ENCODE measurements around the gene MACROD2. TPM values are rescaled to one million over a fixed set of nuclear protein-coding genes. Genes with fewer than 3 reads are reported as not detected.

The MACROD2 gene
- total and polyA plus RNA-seq, 4 donors: 0.66 to 10.5 (median 3.3) TPM

DNA sequence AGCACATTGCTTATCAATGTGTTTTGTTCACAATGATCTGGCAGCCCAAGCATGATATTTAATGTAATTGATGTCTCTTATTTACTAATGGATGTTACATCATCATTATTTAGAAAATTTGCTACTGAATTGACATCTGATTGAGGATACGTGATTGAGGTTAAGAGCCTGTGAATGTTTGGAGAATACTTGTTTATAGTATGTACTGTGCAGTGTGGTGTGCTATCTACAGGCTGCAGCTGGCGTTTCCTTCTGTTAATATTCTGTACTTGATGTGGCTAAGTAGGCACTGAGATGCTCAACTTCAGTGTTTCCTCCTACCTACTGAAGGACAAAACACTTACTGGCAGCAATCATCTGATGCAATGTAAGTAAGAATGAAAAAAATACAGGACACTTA is 1051.7 kb downstream of the MACROD2 start:
- 64% methylated on average over 2 of the region's 2 CpGs for WGBS
- Histone ChIP-seq H3K4me1 (ENCODE audit: control insufficient read depth in 4 of 4, insufficient read depth in 4 of 4, low read length in 3 of 4) (no peaks in the 10 kb centered on the region), H3K9me3 (ENCODE audit: control insufficient read depth in 4 of 4, low read length in 3 of 4) (no peaks in the 10 kb centered on the region), H3K36me3 (ENCODE audit: control insufficient read depth in 4 of 4, insufficient read depth in 3 of 4, low read depth in 1 of 4, low read length in 3 of 4) (no peaks in the 10 kb centered on the region), H3K27me3 (ENCODE audit: control insufficient read depth in 4 of 4, insufficient read depth in 4 of 4, low read length in 3 of 4) (no peaks in the 10 kb centered on the region), H3K9ac (ENCODE audit: low read depth in 1 of 2, low read length in 2 of 2) (no peak overlapping the region), H3K27ac (ENCODE audit: low read depth in 1 of 2, low read length in 2 of 2) (no peak overlapping the region), H3K4me3 (ENCODE audit: low read depth in 1 of 3, low read length in 3 of 3) (no peak overlapping the region)
- DNase-seq (ENCODE audit: low spot score): no peak
- TF ChIP-seq TAF1 (conservative IDR thresholded peaks at IDR 0.05) (no peak), NR2F2 (IDR thresholded peaks at IDR 0.05) (no peak), HNF4G (IDR thresholded peaks at IDR 0.05) (no peak), GABPA (IDR thresholded peaks at IDR 0.05 in 1 of 2, conservative IDR thresholded peaks at IDR 0.05 in 1 of 2) (no peak), RAD21 (IDR thresholded peaks at IDR 0.05) (no peak), FOXA1 (IDR thresholded peaks at IDR 0.05) (no peak), FOXA2 (IDR thresholded peaks at IDR 0.05) (no peak), YY1 (IDR thresholded peaks at IDR 0.05) (no peak), EGR1 (IDR thresholded peaks at IDR 0.05; ENCODE audit: low read depth in 2 of 2) (no peak)
- TF ChIP-seq, protein P1, sequence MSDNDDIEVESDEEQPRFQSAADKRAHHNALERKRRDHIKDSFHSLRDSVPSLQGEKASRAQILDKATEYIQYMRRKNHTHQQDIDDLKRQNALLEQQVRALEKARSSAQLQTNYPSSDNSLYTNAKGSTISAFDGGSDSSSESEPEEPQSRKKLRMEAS (IDR thresholded peaks at IDR 0.05): no peak
- TF ChIP-seq, protein P2, sequence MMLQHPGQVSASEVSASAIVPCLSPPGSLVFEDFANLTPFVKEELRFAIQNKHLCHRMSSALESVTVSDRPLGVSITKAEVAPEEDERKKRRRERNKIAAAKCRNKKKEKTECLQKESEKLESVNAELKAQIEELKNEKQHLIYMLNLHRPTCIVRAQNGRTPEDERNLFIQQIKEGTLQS (IDR thresholded peaks at IDR 0.05): no peak
- TF ChIP-seq, protein P3, sequence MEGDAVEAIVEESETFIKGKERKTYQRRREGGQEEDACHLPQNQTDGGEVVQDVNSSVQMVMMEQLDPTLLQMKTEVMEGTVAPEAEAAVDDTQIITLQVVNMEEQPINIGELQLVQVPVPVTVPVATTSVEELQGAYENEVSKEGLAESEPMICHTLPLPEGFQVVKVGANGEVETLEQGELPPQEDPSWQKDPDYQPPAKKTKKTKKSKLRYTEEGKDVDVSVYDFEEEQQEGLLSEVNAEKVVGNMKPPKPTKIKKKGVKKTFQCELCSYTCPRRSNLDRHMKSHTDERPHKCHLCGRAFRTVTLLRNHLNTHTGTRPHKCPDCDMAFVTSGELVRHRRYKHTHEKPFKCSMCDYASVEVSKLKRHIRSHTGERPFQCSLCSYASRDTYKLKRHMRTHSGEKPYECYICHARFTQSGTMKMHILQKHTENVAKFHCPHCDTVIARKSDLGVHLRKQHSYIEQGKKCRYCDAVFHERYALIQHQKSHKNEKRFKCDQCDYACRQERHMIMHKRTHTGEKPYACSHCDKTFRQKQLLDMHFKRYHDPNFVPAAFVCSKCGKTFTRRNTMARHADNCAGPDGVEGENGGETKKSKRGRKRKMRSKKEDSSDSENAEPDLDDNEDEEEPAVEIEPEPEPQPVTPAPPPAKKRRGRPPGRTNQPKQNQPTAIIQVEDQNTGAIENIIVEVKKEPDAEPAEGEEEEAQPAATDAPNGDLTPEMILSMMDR (IDR thresholded peaks at IDR 0.05; ENCODE audit: low read depth, low read length, missing input control): no peak

DNA sequence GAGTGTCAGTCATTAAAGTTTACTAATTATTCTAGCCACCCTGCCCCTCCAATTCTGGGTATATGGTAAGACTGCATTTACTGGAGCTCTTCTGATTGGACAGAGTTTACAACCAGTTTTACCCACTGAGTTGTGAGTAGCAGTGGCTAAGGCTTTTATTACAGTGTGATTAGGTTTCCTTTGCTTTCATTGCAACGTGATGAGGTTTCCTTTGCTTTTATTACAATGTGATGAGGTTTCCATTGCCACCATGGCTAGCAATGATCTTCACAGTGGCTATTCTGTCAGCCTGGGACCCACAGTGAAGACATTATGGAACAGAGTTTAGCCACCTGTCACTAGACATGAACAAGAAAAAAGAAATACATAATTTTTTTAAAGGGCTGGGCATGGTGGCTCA is 1052.3 kb downstream of the MACROD2 start:
- no peaks in the 10 kb centered on the region for H3K36me3 ChIP-seq (ENCODE audit: control insufficient read depth in 4 of 4, insufficient read depth in 3 of 4, low read depth in 1 of 4, low read length in 3 of 4)
- H3K4me3 ChIP-seq (ENCODE audit: low read depth in 1 of 3, low read length in 3 of 3): no peak overlapping the region
- no peak for DNase-seq (ENCODE audit: low spot score)
- 51% methylated on average over 1 of the region's 1 CpG for WGBS
- H3K27ac ChIP-seq (ENCODE audit: low read depth in 1 of 2, low read length in 2 of 2): no peak overlapping the region
- H3K9me3 ChIP-seq (ENCODE audit: control insufficient read depth in 4 of 4, low read length in 3 of 4): no peaks in the 10 kb centered on the region
- no peaks in the 10 kb centered on the region for H3K4me1 ChIP-seq (ENCODE audit: control insufficient read depth in 4 of 4, insufficient read depth in 4 of 4, low read length in 3 of 4)
- H3K9ac ChIP-seq (ENCODE audit: low read depth in 1 of 2, low read length in 2 of 2): no peak overlapping the region
- no peak for TF ChIP-seq HNF4A (conservative IDR thresholded peaks at IDR 0.05)
- TF ChIP-seq FOXA2 (IDR thresholded peaks at IDR 0.05): no peak
- TF ChIP-seq, protein P4, sequence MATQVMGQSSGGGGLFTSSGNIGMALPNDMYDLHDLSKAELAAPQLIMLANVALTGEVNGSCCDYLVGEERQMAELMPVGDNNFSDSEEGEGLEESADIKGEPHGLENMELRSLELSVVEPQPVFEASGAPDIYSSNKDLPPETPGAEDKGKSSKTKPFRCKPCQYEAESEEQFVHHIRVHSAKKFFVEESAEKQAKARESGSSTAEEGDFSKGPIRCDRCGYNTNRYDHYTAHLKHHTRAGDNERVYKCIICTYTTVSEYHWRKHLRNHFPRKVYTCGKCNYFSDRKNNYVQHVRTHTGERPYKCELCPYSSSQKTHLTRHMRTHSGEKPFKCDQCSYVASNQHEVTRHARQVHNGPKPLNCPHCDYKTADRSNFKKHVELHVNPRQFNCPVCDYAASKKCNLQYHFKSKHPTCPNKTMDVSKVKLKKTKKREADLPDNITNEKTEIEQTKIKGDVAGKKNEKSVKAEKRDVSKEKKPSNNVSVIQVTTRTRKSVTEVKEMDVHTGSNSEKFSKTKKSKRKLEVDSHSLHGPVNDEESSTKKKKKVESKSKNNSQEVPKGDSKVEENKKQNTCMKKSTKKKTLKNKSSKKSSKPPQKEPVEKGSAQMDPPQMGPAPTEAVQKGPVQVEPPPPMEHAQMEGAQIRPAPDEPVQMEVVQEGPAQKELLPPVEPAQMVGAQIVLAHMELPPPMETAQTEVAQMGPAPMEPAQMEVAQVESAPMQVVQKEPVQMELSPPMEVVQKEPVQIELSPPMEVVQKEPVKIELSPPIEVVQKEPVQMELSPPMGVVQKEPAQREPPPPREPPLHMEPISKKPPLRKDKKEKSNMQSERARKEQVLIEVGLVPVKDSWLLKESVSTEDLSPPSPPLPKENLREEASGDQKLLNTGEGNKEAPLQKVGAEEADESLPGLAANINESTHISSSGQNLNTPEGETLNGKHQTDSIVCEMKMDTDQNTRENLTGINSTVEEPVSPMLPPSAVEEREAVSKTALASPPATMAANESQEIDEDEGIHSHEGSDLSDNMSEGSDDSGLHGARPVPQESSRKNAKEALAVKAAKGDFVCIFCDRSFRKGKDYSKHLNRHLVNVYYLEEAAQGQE (IDR thresholded peaks at IDR 0.05): no peak
- TF ChIP-seq NR2F2 (IDR thresholded peaks at IDR 0.05): no peak
- no peak for TF ChIP-seq GABPA (IDR thresholded peaks at IDR 0.05 in 1 of 2, conservative IDR thresholded peaks at IDR 0.05 in 1 of 2)
- TF ChIP-seq, protein P5, sequence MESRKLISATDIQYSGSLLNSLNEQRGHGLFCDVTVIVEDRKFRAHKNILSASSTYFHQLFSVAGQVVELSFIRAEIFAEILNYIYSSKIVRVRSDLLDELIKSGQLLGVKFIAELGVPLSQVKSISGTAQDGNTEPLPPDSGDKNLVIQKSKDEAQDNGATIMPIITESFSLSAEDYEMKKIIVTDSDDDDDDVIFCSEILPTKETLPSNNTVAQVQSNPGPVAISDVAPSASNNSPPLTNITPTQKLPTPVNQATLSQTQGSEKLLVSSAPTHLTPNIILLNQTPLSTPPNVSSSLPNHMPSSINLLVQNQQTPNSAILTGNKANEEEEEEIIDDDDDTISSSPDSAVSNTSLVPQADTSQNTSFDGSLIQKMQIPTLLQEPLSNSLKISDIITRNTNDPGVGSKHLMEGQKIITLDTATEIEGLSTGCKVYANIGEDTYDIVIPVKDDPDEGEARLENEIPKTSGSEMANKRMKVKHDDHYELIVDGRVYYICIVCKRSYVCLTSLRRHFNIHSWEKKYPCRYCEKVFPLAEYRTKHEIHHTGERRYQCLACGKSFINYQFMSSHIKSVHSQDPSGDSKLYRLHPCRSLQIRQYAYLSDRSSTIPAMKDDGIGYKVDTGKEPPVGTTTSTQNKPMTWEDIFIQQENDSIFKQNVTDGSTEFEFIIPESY (IDR thresholded peaks at IDR 0.05): no peak
- TF ChIP-seq RAD21 (IDR thresholded peaks at IDR 0.05): no peak
- no peak for TF ChIP-seq FOXA1 (IDR thresholded peaks at IDR 0.05)
- no peak for TF ChIP-seq SP1 (IDR thresholded peaks at IDR 0.05)
- TF ChIP-seq YY1 (IDR thresholded peaks at IDR 0.05): no peak
- TF ChIP-seq, protein P3 (IDR thresholded peaks at IDR 0.05; ENCODE audit: low read depth, low read length, missing input control): no peak
- TF ChIP-seq, protein P1 (IDR thresholded peaks at IDR 0.05): no peak
- no peak for TF ChIP-seq JUND (IDR thresholded peaks at IDR 0.05)
- no peak for TF ChIP-seq HNF4G (IDR thresholded peaks at IDR 0.05)
- H3K27me3 ChIP-seq (ENCODE audit: control insufficient read depth in 4 of 4, insufficient read depth in 4 of 4, low read length in 3 of 4): no peaks in the 10 kb centered on the region

Data from liver (tissue), 9 donors.